NCI-H2196 (cell line): ENCODE results near the gene GPNMB.

Experiments used
- DNase-seq: peaks from one replicate; lab custom pipeline; 2025; ENCODE audit not compliant: unreplicated experiment; lab: John Stamatoyannopoulos, UW

GPNMB gene

GRCh38 chr7:23228412-23228811 lies 18.2 kb upstream of the GPNMB start:
- no peak for DNase-seq

- no peak for DNase-seq
Observed at GRCh38 chr7:23230641-23231101, 15.9 kb upstream of the GPNMB start.

GRCh38 chr7:23232966-23233365 lies 13.6 kb upstream of the GPNMB start:
- DNase-seq: no peak

GRCh38 chr7:23234569-23235296 lies 11.8 kb upstream of the GPNMB start:
- DNase-seq: no peak

GRCh38 chr7:23235813-23236221 lies 10.8 kb upstream of the GPNMB start:
- DNase-seq: no peak

- DNase-seq: no peak
Observed at GRCh38 chr7:23237000-23237399, 9.6 kb upstream of the GPNMB start.

- no peak for DNase-seq
Observed at GRCh38 chr7:23238983-23239652, 7.5 kb upstream of the GPNMB start.

GRCh38 chr7:23239698-23240097 lies 6.9 kb upstream of the GPNMB start:
- DNase-seq: no peak

- no peak for DNase-seq
Observed at GRCh38 chr7:23242321-23242720, 4.3 kb upstream of the GPNMB start.

- no peak for DNase-seq
Observed at GRCh38 chr7:23242935-23243334, 3.6 kb upstream of the GPNMB start.

- no peak for DNase-seq
Observed at GRCh38 chr7:23247046-23247602, 549 bp downstream of the GPNMB start.

GRCh38 chr7:23247603-23248335 lies 1.2 kb downstream of the GPNMB start:
- DNase-seq: no peak

GRCh38 chr7:23249486-23249885 lies 2.9 kb downstream of the GPNMB start:
- DNase-seq: no peak

GRCh38 chr7:23254051-23254681 lies 7.6 kb downstream of the GPNMB start:
- no peak for DNase-seq

GRCh38 chr7:23256731-23257130 lies 10.2 kb downstream of the GPNMB start:
- DNase-seq: no peak

- DNase-seq: no peak
Observed at GRCh38 chr7:23260371-23260770, 13.8 kb downstream of the GPNMB start.

GRCh38 chr7:23261843-23262452 lies 15.4 kb downstream of the GPNMB start:
- peak; percentile 67 for DNase-seq

- DNase-seq: no peak
Observed at GRCh38 chr7:23264916-23265458, 18.4 kb downstream of the GPNMB start.

- no peak for DNase-seq
Observed at GRCh38 chr7:23266918-23267317, 20.3 kb downstream of the GPNMB start.

- no peak for DNase-seq
Observed at GRCh38 chr7:23267357-23267756, 20.8 kb downstream of the GPNMB start.
